SK-N-SH (cell line): ENCODE measurements around the gene DHX29. TPM values are rescaled to one million over a fixed set of nuclear protein-coding genes. Genes with fewer than 3 reads are reported as not detected.

Experiments
- CTCF ChIA-PET: fragments of 300-600, 350-600 bp; formaldehyde crosslinking; extraction: SDS; loops from one replicate; lab custom pipeline; 2021; lab: Yijun Ruan, JAX
- POLR2A ChIA-PET: fragments of 350-600 bp; sonication (Branson Sonifier 250); formaldehyde crosslinking; extraction: SDS; loops from one replicate; lab custom pipeline; 2020; ENCODE audit warnings: antibody characterized with exemption, inconsistent platforms; lab: Yijun Ruan, JAX
- DNase-seq: peaks from one replicate; pipeline ENCODE4 v3.0.0; 2012
- H2AFZ ChIP-seq: fragments of 200-600 bp; sonication (generic); 2 replicates; pipeline ENCODE4 v1.8.1; 2016; ENCODE audit warnings: antibody characterized with exemption, mild to moderate bottlenecking, low read depth
- H3F3A ChIP-seq: fragments of 200-600 bp; sonication (generic); replicated peaks from 2 replicates; pipeline ENCODE3; 2016; ENCODE audit warnings: antibody characterized with exemption, mild to moderate bottlenecking; ENCODE audit not compliant: insufficient read depth
- H3K27ac ChIP-seq, 2 experiments: fragments of 200-500 bp in 1 of 2; fragments of 200-600 bp in 1 of 2; sonication (Bioruptor generic) in 1 of 2; sonication (generic), shearing (Covaris generic) in 1 of 2; 2 replicates each; pipeline versions ENCODE4 v1.5.1 to v1.6.1; 2014 to 2016; ENCODE audit warnings: low read depth in 2 of 2, inconsistent platforms in 1 of 2, low read length in 1 of 2, mild to moderate bottlenecking in 1 of 2, mixed read lengths in 1 of 2
- H3K27me3 ChIP-seq: fragments of 200-600 bp; sonication (generic), shearing (Covaris generic); 2 replicates; pipeline ENCODE4 v1.6.1; 2016; ENCODE audit warnings: mixed run types; ENCODE audit not compliant: insufficient read depth
- H3K36me3 ChIP-seq, 2 experiments: fragments of 200-500 bp in 1 of 2; fragments of 200-600 bp in 1 of 2; sonication (Bioruptor generic) in 1 of 2; sonication (generic) in 1 of 2; replicated peaks in 1 of 2; 2 replicates each; pipeline versions ENCODE3 to v1.5.1; 2014 to 2016; ENCODE audit warnings: low read length in 1 of 2, mild to moderate bottlenecking in 1 of 2; ENCODE audit not compliant: insufficient read depth in 2 of 2, control insufficient read depth in 1 of 2
- H3K4me1 ChIP-seq, 2 experiments: fragments of 200-500 bp in 1 of 2; fragments of 200-600 bp in 1 of 2; sonication (Bioruptor generic) in 1 of 2; sonication (generic), shearing (Covaris generic) in 1 of 2; 2 replicates each; pipeline versions ENCODE4 v1.5.1 to v1.6.1; 2014 to 2016; ENCODE audit warnings: low read depth in 1 of 2, low read length in 1 of 2, mixed run types in 1 of 2; ENCODE audit not compliant: insufficient read depth in 2 of 2, control insufficient read depth in 1 of 2
- H3K4me2 ChIP-seq: fragments of 200-600 bp; sonication (generic), shearing (Covaris generic); 2 replicates; pipeline ENCODE4 v1.6.1; 2017; ENCODE audit warnings: mixed run types
- H3K4me3 ChIP-seq, 2 experiments: fragments of 200-500 bp in 1 of 2; fragments of 200-600 bp in 1 of 2; sonication (Bioruptor generic) in 1 of 2; sonication (generic), shearing (Covaris generic) in 1 of 2; 2 replicates each; pipeline versions ENCODE4 v1.5.1 to v1.8.1; 2014 to 2016; ENCODE audit warnings: low read depth in 2 of 2, inconsistent platforms in 1 of 2, low read length in 1 of 2, mild to moderate bottlenecking in 1 of 2, mixed read lengths in 1 of 2, moderate library complexity in 1 of 2
- H3K79me2 ChIP-seq: fragments of 200-600 bp; sonication (generic); 2 replicates; pipeline ENCODE4 v1.8.1; 2017; ENCODE audit warnings: mild to moderate bottlenecking; ENCODE audit not compliant: insufficient read depth
- H3K9ac ChIP-seq: fragments of 200-600 bp; sonication (generic); 2 replicates; pipeline ENCODE4 v1.6.1; 2017; ENCODE audit warnings: mixed run types
- H3K9me2 ChIP-seq: fragments of 200-600 bp; sonication (generic); 2 replicates; pipeline ENCODE4 v1.6.1; 2017; ENCODE audit warnings: mixed run types
- H3K9me3 ChIP-seq: fragments of 200-600 bp; sonication (generic); 2 replicates; pipeline ENCODE4 v1.6.1; 2017; ENCODE audit warnings: mixed run types, mild to moderate bottlenecking, moderate library complexity
- H4K20me1 ChIP-seq: fragments of 200-600 bp; sonication (generic); 2 replicates; pipeline ENCODE4 v1.6.1; 2017; ENCODE audit warnings: mild to moderate bottlenecking, mixed run types; ENCODE audit not compliant: insufficient read depth
- CHD2 ChIP-seq: fragments of 150-350 bp; IDR thresholded peaks from 2 replicates; pipeline ENCODE4 v1.6.1; 2018; ENCODE audit warnings: low read length; ENCODE audit not compliant: partially characterized antibody
- EZH2phosphoT487 ChIP-seq: fragments of 200-600 bp; sonication (generic); IDR thresholded peaks from 2 replicates; pipeline ENCODE4 v1.6.1; 2017; ENCODE audit warnings: low read depth, mixed run types, mild to moderate bottlenecking, antibody characterized with exemption, moderate library complexity, borderline replicate concordance
- FOXM1 ChIP-seq: IDR thresholded peaks from 2 replicates; pipeline ENCODE4 v1.4.0; 2012; ENCODE audit warnings: low read depth, mild to moderate bottlenecking
- MEF2A ChIP-seq: IDR thresholded peaks from 2 replicates; pipeline ENCODE4 v1.4.0; 2012; ENCODE audit warnings: low read depth, borderline replicate concordance
- RXRA ChIP-seq: IDR thresholded peaks from 2 replicates; pipeline ENCODE4 v1.4.0; 2012; ENCODE audit warnings: low read depth, mild to moderate bottlenecking, borderline replicate concordance
- TAF1 ChIP-seq: IDR thresholded peaks from 2 replicates; pipeline ENCODE4 v1.6.1; 2012; ENCODE audit warnings: low read depth, mild to moderate bottlenecking, low read length, moderate library complexity, borderline replicate concordance
- TEAD4 ChIP-seq: IDR thresholded peaks from 2 replicates; pipeline ENCODE4 v1.4.0; 2012; ENCODE audit warnings: mild to moderate bottlenecking, borderline replicate concordance; ENCODE audit not compliant: insufficient read depth
- WGBS: methylation state at CpG from one replicate; pipeline ENCODE4 v1.1.6; 2017; ENCODE audit warnings: low lambda C conversion rate; 5-methylcytosine and 5-hydroxymethylcytosine counted together
- polyA plus RNA-seq, 3 experiments: library from polyadenylated mRNA; depleted of rRNA; stranded (reverse); fragments of >200 nt; gene quantifications; 2 replicates each; pipeline ENCODE4 v1.2.3, GENCODE V29; 2012
- TF ChIP-seq, protein P1 (sequence below): IDR thresholded peaks from 2 replicates; pipeline ENCODE4 v1.4.0; 2012; ENCODE audit warnings: low read depth, borderline replicate concordance
- TF ChIP-seq, protein P2 (sequence below): fragments of 200-600 bp; sonication (generic); IDR thresholded peaks from 2 replicates; pipeline ENCODE4 v1.6.1; 2017; ENCODE audit warnings: antibody characterized with exemption, mild to moderate bottlenecking, moderate library complexity

The DHX29 gene
- polyA plus RNA-seq, 1 of the 3 experiments (the other 2 are of a cell fraction) = 2.1 TPM

DNA sequence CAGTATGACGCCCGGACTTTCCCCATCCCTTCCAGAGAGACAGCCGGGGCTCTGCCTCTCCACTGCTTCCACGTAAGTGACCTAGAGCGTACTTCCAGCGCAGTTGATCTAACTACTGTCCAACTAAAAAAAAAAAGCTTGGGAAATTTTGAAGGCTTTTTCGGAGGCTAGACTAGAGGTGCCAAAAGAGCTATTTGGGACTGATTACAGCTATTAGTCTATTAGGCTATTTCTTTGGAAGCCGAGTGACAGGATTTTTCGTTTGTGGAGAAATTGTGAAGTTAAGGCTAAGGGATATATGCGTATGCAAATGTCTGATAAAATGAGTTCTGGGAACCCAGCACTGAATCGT, 75.6 kb downstream of the DHX29 start:
- Histone ChIP-seq H3K4me2 (peak overlapping the region; percentile 96; the same call in 1 of the 2 replicates), H3K27me3 (peaks cover 100% of the 10 kb centered on the region), H3K9me3 (no peaks in the 10 kb centered on the region), H3K4me1 (peaks cover 0 to 29% of the 10 kb centered on the region in 2 experiments; a peak in 1 of 4 replicates), H3F3A (peaks cover 3% of the 10 kb centered on the region), H3K27ac (no peak overlapping the region), H3K79me2 (no peaks in the 10 kb centered on the region), H3K9me2 (no peaks in the 10 kb centered on the region), H3K36me3 (no peaks in the 10 kb centered on the region), H3K9ac (no peak overlapping the region), H4K20me1 (no peaks in the 10 kb centered on the region), H3K4me3 (peak overlapping the region in 1 of 2 experiments; percentile 10; a peak in 2 of 4 replicates), H2AFZ (no peak overlapping the region)
- 14% methylated on average over 11 of the region's 11 CpGs for WGBS
- ChIA-PET POLR2A (no interaction called here), CTCF (interaction anchor here (1.0 to 2.2 kb wide), 7 partner anchors 49 to 533 kb away, joined by 3 to 9 read pairs (median 3); partner anchors contain the start of genes CDC20B, DHX29 and MTREX)
- TF ChIP-seq RXRA = no peak
- peak; percentile 31; the same call in 1 of the 2 replicates for TF ChIP-seq EZH2phosphoT487
- TF ChIP-seq, protein P1, sequence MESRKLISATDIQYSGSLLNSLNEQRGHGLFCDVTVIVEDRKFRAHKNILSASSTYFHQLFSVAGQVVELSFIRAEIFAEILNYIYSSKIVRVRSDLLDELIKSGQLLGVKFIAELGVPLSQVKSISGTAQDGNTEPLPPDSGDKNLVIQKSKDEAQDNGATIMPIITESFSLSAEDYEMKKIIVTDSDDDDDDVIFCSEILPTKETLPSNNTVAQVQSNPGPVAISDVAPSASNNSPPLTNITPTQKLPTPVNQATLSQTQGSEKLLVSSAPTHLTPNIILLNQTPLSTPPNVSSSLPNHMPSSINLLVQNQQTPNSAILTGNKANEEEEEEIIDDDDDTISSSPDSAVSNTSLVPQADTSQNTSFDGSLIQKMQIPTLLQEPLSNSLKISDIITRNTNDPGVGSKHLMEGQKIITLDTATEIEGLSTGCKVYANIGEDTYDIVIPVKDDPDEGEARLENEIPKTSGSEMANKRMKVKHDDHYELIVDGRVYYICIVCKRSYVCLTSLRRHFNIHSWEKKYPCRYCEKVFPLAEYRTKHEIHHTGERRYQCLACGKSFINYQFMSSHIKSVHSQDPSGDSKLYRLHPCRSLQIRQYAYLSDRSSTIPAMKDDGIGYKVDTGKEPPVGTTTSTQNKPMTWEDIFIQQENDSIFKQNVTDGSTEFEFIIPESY = no peak
- no peak for DNase-seq

DNA sequence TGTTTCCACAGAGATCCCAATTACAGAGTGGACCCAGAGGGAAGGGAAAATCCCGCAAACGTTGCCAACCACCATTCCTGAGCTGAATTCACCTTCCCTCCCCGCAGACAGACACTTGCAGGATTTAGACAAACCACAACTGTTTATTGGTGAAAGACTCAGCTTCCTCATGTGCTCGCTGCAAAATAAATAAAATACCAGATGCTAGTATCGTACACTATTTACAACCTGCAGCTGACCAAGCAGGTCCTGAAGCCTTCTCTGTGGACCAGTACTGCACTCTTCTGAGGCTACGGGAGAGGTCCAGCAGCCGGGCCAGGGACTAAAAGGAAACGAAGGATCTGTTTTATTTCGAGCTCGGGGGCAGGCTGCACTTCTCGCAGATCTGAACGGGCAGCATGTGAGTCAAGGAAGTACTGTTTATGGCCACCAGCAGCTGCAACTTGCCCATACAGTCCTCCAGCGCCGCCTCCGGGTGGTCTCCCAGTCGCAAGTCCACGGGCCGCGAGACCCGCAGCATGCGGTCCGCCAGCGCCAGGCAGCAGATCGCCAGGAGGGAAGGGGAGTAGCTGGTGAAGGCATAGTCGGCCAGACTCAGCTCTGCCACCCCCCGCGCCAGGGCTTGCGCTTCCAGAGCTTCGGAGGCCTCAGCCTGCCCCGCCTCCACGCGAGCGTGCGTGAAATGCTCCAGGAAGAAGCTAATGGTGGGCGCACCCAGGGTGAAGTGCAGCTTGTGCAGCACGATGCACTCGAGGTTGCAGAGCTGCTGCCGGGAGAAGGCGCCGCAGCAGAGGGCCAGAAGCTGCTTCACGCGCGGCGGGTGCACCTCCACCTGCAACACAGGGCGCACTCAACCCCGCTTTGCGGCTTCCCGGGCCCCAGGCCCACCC, 76.2 kb downstream of the DHX29 start:
- no peak overlapping the region for H3K27ac ChIP-seq
- no peak overlapping the region for H3K9ac ChIP-seq
- H3K27me3 ChIP-seq = peaks cover 100% of the 10 kb centered on the region
- no peaks in the 10 kb centered on the region for H3K36me3 ChIP-seq
- no peaks in the 10 kb centered on the region for H3K79me2 ChIP-seq
- no peak overlapping the region for H2AFZ ChIP-seq
- H3K4me3 ChIP-seq = peak overlapping the region in 1 of 2 experiments; percentile 10; a peak in 1 of 4 replicates
- H3K9me2 ChIP-seq = no peaks in the 10 kb centered on the region
- DNase-seq = peak; percentile 69
- H4K20me1 ChIP-seq = no peaks in the 10 kb centered on the region
- no peak for TF ChIP-seq MEF2A
- no peak for TF ChIP-seq RXRA
- no peak for TF ChIP-seq FOXM1
- TF ChIP-seq CHD2 = no peak
- TF ChIP-seq, protein P2, sequence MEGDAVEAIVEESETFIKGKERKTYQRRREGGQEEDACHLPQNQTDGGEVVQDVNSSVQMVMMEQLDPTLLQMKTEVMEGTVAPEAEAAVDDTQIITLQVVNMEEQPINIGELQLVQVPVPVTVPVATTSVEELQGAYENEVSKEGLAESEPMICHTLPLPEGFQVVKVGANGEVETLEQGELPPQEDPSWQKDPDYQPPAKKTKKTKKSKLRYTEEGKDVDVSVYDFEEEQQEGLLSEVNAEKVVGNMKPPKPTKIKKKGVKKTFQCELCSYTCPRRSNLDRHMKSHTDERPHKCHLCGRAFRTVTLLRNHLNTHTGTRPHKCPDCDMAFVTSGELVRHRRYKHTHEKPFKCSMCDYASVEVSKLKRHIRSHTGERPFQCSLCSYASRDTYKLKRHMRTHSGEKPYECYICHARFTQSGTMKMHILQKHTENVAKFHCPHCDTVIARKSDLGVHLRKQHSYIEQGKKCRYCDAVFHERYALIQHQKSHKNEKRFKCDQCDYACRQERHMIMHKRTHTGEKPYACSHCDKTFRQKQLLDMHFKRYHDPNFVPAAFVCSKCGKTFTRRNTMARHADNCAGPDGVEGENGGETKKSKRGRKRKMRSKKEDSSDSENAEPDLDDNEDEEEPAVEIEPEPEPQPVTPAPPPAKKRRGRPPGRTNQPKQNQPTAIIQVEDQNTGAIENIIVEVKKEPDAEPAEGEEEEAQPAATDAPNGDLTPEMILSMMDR = no peak
- no peak for TF ChIP-seq TAF1
- no peak for TF ChIP-seq TEAD4
- peaks cover 3% of the 10 kb centered on the region for H3F3A ChIP-seq
- 23% methylated on average over 42 of the region's 48 CpGs for WGBS
- POLR2A ChIA-PET = no interaction called here
- CTCF ChIA-PET = interaction anchor here (0.9 to 2.2 kb wide), 8 partner anchors 8 to 534 kb away, joined by 3 to 9 read pairs (median 3); partner anchors contain the start of gene CDC20B
- H3K9me3 ChIP-seq = no peaks in the 10 kb centered on the region
- peaks cover 0 to 32% of the 10 kb centered on the region in 2 experiments; a peak in 1 of 4 replicates for H3K4me1 ChIP-seq
- H3K4me2 ChIP-seq = peak overlapping the region; percentile 63; the same call in 1 of the 2 replicates
